ENCODE measurements around the gene RRH. TPM values are rescaled to one million over a fixed set of nuclear protein-coding genes. Genes with fewer than 3 reads are reported as not detected.
A peak's percentile ranks its signal among the peaks of the same experiment; 100 is the strongest.

Gene RRH
- total RNA-seq, 4 donors from 2014 or later: 0.34 TPM; not detected in 3

- DNase-seq (ENCODE audit: low spot score in 2 of 2): no peak
- no peak for TF ChIP-seq POLR2A (IDR thresholded peaks at IDR 0.05)
- no peak for TF ChIP-seq CTCF (IDR thresholded peaks at IDR 0.05)
- H3K4me3 ChIP-seq (ENCODE audit: low read depth, poor library complexity, severe bottlenecking): no peak overlapping the region
- intact Hi-C loops (cut with DNase I; ENCODE audit: low total_unique reads): loop anchor here (10.0 kb wide), 1 partner anchor 377 kb away; the partner anchor contains the start of gene SEC24B
- WGBS, 2 donors: 40 to 48% methylated on average over 3 of the region's 3 CpGs
Observed at GRCh38 chr4:109811707-109812106, 16.1 kb upstream of the RRH start.

- intact Hi-C loops (cut with DNase I; ENCODE audit: low total_unique reads): loop anchor here (10.0 kb wide), 1 partner anchor 381 kb away; the partner anchor contains the start of gene SEC24B
- 0 to 1% methylated on average over 53 of the region's 53 CpGs for WGBS, 2 donors
- H3K4me3 ChIP-seq (ENCODE audit: low read depth, poor library complexity, severe bottlenecking): peak within 1 kb of the TSS; percentile 63
- peak; percentile 91 to 97 for DNase-seq (ENCODE audit: low spot score in 2 of 2)
- no peak for TF ChIP-seq CTCF (IDR thresholded peaks at IDR 0.05)
- TF ChIP-seq POLR2A (IDR thresholded peaks at IDR 0.05): no peak
Observed at GRCh38 chr4:109815151-109816081, 12.4 kb upstream of the RRH start, which contains the start of gene GAR1. TSS of gene GAR1 (plus strand) at chr4:109815762. CDS start at chr4:109816165, 403 bp downstream.

- DNase-seq (ENCODE audit: low spot score in 2 of 2): peak in 1 of 2 donors; percentile 83
- intact Hi-C loops (cut with DNase I; ENCODE audit: low total_unique reads): loop anchor here (10.0 kb wide), 1 partner anchor 381 kb away; the partner anchor contains the start of gene SEC24B
- 0% methylated on average over 19 of the region's 19 CpGs for WGBS, 2 donors
- H3K4me3 ChIP-seq (ENCODE audit: low read depth, poor library complexity, severe bottlenecking): peak overlapping the region; percentile 63
- TF ChIP-seq POLR2A (IDR thresholded peaks at IDR 0.05): no peak
- no peak for TF ChIP-seq CTCF (IDR thresholded peaks at IDR 0.05)
Observed at GRCh38 chr4:109816082-109816442, 11.7 kb upstream of the RRH start.

- TF ChIP-seq CTCF (IDR thresholded peaks at IDR 0.05): no peak
- no peak for TF ChIP-seq POLR2A (IDR thresholded peaks at IDR 0.05)
- intact Hi-C loops (cut with DNase I; ENCODE audit: low total_unique reads): loop anchor here (10.0 kb wide), 1 partner anchor 382 kb away; the partner anchor contains the start of gene SEC24B
- H3K4me3 ChIP-seq (ENCODE audit: low read depth, poor library complexity, severe bottlenecking): no peak overlapping the region
Observed at GRCh38 chr4:109816894-109817293, 10.9 kb upstream of the RRH start.

GRCh38 chr4:109818268-109818667, 9.5 kb upstream of the RRH start:
- DNase-seq (ENCODE audit: low spot score in 2 of 2): no peak
- TF ChIP-seq CTCF (IDR thresholded peaks at IDR 0.05): no peak
- H3K4me3 ChIP-seq (ENCODE audit: low read depth, poor library complexity, severe bottlenecking): no peak overlapping the region
- intact Hi-C loops (cut with DNase I; ENCODE audit: low total_unique reads): loop anchor here (10.0 kb wide), 1 partner anchor 383 kb away; the partner anchor contains the start of gene SEC24B
- 90 to 96% methylated on average over 4 of the region's 4 CpGs for WGBS, 2 donors

More at GRCh38 chr4:109816894-109817293, 10.9 kb upstream of the RRH start:
- 57 to 59% methylated on average over 1 of the region's 1 CpG for WGBS, 2 donors
- no peak for DNase-seq (ENCODE audit: low spot score in 2 of 2)

Data from lower leg skin (tissue), 4 donors.